Hair follicle dermal papilla cell (primary cell): ENCODE results near the gene POLR3H. TPM values are rescaled to one million over a fixed set of nuclear protein-coding genes. Genes with fewer than 3 reads are reported as not detected.

Experiments
- total RNA-seq: library from RNA; depleted of rRNA; stranded (reverse); fragments of >200 nt; gene quantifications from 2 replicates; pipeline ENCODE4 v1.2.3, GENCODE V29; 2012

The POLR3H gene
- 33.6 and 42.0 TPM in 2 replicates for total RNA-seq

GRCh38 chr22:41543854-41544670, at the start of gene POLR3H:
Gene POLR3H, minus strand, starts transcription at chr22:41544470. Its CDS starts 369 bp downstream, at chr22:41544101.

GRCh38 chr22:41589391-41590241, 45.3 kb upstream of the POLR3H start, which contains the start of gene PMM1:
Gene PMM1, minus strand, starts transcription at chr22:41589840. Its CDS starts 35 bp downstream, at chr22:41589805.

Other genes starting within 250 kb of the POLR3H start
- gene ZC3H7B, start 242.9 kb downstream of the POLR3H start, total RNA-seq = 116 and 120 TPM in 2 replicates
- gene TEF, start 162.5 kb downstream of the POLR3H start, total RNA-seq = 18.8 and 21.0 TPM in 2 replicates
- gene TOB2, start 97.7 kb downstream of the POLR3H start, total RNA-seq = 34.7 and 34.9 TPM in 2 replicates
- 34.2 and 36.3 TPM in 2 replicates for gene PHF5A, start 75.8 kb downstream of the POLR3H start, total RNA-seq
- 66.1 and 70.7 TPM in 2 replicates for gene ACO2, start 75.4 kb downstream of the POLR3H start, total RNA-seq
- gene CSDC2, start 16.5 kb upstream of the POLR3H start, total RNA-seq = 2.3 and 6.1 TPM in 2 replicates
- gene PMM1, start 45.4 kb upstream of the POLR3H start, total RNA-seq = 22.4 and 27.6 TPM in 2 replicates
- 19.0 and 21.3 TPM in 2 replicates for gene DESI1, start 76.6 kb upstream of the POLR3H start, total RNA-seq
- gene XRCC6, start 76.8 kb upstream of the POLR3H start, total RNA-seq = 197 and 227 TPM in 2 replicates
- 60.8 and 70.2 TPM in 2 replicates for gene SNU13, start 144.4 kb upstream of the POLR3H start, total RNA-seq
- 0.32 and 0.73 TPM in 2 replicates for gene MEI1, start 155.0 kb upstream of the POLR3H start, total RNA-seq